Measurements from ENCODE around the gene LRMDA. TPM values are rescaled to one million over a fixed set of nuclear protein-coding genes. Genes with fewer than 3 reads are reported as not detected.
A peak's percentile ranks its signal among the peaks of the same experiment; 100 is the strongest.

Gene LRMDA
- total RNA-seq, 1 experiment from 2014 or later = not detected

GRCh38 chr10:76192694-76193320 lies 761.4 kb downstream of the LRMDA start:
- no peak for DNase-seq (ENCODE audit: low spot score)

- DNase-seq (ENCODE audit: low spot score) = no peak
Measured at GRCh38 chr10:76195654-76196390, 764.4 kb downstream of the LRMDA start.

DNA sequence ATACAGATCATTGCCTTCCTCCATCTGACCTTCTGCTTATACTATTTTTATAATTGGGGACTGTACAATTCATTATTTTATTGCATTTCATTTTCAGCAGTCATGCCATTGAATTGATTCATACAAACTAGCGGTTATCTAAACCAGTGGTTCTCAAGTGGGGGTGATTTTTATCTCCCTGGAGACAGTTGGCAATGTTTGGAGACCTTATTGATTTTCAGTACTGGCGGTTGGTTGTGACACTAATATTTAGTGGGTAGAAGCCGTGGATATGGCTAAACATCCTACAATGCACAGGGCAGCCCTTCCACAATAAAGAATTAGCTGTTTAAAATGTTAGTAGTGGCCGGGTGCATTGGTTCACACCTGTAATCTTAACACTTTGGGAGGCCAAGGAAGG lies 765.9 kb downstream of the LRMDA start:
- DNase-seq (ENCODE audit: low spot score) = no peak

- no peak for DNase-seq (ENCODE audit: low spot score)
Measured at GRCh38 chr10:76198287-76199035, 767.0 kb downstream of the LRMDA start.

GRCh38 chr10:76201962-76202361 lies 770.5 kb downstream of the LRMDA start:
- DNase-seq (ENCODE audit: low spot score) = no peak

DNA sequence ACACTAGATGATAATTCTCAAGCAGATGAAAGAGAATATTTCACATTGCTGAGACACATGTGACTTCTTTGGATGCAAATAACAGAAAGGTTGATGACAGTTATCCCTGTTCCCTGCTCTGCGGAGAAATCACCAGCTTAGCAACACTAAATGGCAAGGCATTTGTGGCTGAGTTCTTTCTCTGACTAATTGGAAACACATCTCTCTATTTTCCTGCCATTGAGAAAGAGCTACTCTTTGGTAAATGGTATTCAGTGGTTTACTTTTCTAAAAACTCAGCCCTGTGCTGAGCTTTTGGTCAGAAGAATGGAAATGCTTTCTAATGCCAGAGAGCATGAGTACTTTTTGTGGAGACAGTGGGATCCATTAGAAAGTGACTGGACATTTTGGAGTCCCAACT lies 771.4 kb downstream of the LRMDA start:
- DNase-seq (ENCODE audit: low spot score) = no peak

DNA sequence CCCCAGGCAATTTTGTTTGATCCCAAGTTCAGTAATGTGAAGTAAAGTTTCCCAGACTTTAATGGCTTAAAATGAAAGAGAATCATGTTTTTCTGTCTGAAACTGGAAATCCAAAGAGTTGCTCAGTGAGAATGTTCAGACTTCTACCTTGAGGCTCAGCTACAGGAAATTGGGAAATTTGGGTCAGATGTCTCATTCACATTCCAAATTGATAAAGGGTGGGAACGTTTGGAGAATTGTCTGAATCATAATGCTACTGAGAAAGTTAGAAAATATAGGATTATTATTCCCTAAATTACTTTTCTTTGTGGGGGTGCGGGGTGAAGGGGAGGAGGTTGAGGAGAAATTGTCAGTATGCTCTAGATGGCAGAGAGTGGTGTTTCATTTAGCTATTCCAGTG lies 773.9 kb downstream of the LRMDA start:
- DNase-seq (ENCODE audit: low spot score) = no peak

DNA sequence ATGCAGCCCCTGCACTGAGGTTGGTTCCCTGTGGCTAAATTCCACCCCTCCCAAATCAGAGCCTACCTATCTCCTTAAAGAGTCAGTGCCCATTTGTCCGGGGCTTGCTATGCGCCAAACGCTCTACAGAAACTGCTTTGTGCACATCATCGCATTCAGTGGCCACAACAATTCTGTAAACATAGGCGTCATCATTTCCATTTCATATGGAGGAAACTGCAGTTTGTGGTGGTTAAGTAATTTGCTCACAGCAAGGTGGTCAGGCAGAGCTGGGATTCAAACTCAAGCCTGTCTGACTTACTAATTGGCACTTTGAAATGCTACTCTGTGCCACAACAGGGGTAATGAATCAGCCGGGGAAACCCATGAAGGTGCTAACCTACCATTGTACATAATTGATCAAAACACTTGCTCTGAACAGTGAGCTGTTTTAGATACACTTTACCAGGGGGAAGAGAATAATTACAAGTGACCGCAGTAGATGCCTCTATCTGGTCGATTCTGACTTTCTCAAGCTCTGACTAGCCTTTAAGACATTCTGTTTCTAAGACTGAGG lies 775.5 kb downstream of the LRMDA start:
- DNase-seq (ENCODE audit: low spot score) = no peak

- no peak for DNase-seq (ENCODE audit: low spot score)
Measured at GRCh38 chr10:76209135-76209534, 777.7 kb downstream of the LRMDA start.

DNA sequence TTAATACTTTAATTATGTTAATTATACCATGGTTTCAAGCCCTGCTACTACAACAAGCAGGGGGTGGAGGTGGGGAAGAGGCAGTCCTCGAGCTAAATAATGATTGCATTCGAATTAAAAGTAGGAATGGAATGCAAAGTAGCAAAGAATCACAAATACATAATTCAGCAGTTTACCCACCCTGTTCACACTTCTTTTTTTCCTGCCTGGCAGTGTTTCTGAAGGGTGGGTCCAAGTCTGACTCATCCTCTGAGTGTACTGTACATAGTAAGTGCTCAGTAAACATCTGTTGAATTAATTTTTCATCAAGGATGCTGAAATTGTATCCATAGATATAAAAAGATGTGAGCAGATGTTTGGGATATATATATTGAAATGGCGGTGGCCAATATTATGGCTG lies 778.8 kb downstream of the LRMDA start:
- no peak for DNase-seq (ENCODE audit: low spot score)

DNA sequence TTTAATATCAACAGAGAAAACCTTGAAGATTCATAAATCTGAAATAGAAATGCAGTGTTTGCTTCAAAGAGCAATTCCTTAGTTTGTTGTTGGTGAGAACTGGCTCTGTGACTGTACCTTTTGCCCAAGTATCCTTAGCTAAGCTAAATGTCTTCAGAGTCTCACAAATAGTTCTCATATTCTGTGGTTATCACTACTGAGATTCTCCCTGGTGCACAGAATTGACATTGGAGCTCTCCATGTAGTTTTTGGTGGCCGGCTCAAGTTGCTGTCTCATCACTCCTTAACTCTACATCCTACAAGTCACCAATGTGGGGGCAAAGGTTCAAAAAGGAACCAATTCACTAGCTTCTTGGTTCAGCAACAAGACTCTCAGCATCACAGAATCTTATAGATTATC lies 780.3 kb downstream of the LRMDA start:
- DNase-seq (ENCODE audit: low spot score) = no peak

DNA sequence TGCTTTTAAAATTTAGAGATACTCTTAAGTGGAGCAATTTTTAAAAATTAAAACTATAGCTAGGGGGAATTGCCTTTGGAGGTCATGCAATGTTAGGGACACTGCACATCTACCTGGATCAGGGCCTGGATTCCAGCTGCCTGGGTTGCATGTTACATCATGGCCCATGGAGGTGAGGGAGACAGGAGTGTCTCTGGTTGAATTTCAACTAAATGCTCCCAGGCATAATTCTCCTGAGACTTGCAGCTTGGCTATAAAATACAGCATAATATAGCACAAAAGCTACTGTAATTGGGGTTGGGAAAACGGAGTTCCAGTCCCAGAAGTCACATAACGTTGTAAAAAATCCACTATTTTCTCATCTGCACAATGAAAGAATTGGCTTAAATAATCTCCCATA lies 782.5 kb downstream of the LRMDA start:
- no peak for DNase-seq (ENCODE audit: low spot score)

DNA sequence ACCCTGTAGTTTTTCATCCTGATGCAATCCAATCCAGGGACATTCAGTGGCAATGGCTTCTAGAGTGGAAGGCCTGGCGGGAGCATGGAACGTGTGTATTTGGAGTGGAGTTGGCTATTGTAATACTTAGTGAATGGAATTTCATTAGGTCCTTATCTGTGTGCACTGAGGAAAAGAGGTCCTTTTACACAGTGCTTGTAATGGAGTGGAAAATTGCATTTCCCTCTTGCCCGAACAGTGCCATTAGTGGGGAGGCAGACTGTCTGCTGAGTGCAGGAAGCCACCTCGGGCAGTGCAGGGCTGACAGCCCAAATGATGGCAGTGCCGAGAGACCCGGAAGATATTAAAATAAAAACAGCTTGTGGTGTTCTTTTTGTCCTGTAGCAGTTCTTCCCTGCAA lies 786.6 kb downstream of the LRMDA start:
- no peak for DNase-seq (ENCODE audit: low spot score)

- DNase-seq (ENCODE audit: low spot score) = no peak
Measured at GRCh38 chr10:76229341-76229740, 797.9 kb downstream of the LRMDA start.

DNA sequence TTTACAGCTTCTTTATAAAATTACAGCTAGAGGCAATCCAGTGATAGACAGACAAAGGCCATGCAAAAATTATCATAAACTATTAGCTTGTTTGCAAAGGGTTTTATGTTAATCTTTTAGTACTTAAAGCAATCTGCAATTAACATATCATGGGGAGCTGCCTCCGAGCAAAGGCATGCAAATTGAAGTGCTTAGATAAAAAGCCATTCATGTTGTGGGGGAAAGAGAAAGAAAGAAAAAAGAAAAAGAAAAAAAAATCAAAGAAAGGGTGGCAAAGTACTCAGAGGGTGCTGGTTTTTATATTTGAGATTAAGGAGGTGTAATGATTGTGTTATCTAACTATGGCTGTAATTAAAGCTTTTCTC lies 799.5 kb downstream of the LRMDA start:
- no peak for DNase-seq (ENCODE audit: low spot score)

- no peak for DNase-seq (ENCODE audit: low spot score)
Measured at GRCh38 chr10:76231286-76231934, 800.0 kb downstream of the LRMDA start.

- no peak for DNase-seq (ENCODE audit: low spot score)
Measured at GRCh38 chr10:76234499-76235226, 803.2 kb downstream of the LRMDA start.

DNA sequence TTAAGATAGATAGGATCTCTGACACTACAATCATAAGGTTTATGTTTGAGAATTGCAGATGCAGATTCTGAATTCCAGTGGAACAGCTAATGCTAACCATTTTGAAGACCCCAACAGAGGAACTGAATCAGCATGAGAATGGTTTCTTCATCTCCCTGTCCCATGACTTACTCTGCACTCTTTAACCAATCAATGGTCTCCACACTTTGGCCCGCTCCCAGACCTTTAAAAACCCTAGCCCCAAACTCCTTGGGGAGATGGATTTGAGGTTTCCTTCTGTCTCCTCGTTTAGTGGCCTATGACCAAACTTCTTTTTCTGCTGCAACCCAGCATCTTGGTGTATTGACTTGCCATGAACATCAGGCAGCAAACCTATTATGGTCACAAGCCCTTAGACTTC lies 804.9 kb downstream of the LRMDA start:
- DNase-seq (ENCODE audit: low spot score) = no peak

GRCh38 chr10:76242956-76243355 lies 811.5 kb downstream of the LRMDA start:
- no peak for DNase-seq (ENCODE audit: low spot score)

DNA sequence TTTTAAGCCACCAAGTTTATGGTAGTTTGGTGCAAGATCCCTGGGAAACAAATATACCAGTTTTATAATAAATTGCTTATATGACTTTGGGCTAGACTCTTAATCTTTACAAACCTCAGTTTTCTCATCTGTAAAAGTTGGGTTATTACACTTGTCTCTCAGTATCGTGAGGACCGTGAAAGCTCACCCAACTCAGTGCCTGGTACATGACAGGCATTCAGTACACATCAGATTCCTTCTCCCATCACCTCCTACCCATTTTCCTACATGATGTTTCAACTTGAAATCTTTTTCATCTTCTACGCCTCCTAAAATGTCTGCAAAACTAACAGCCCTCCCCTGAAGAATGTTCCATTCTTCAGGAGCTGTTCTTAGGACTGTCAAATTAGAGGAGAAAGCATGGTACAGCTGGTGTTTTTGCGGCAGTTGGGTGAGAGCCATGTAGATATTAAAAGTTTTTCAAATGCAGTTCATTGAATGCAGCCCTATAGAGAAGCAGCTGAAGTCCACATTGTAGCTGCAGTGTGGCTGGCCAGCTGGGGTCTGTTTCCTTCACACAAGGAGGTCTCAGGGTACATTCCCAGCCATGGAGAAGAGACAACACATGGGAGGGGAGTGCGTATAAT lies 812.8 kb downstream of the LRMDA start:
- DNase-seq (ENCODE audit: low spot score) = no peak

DNA sequence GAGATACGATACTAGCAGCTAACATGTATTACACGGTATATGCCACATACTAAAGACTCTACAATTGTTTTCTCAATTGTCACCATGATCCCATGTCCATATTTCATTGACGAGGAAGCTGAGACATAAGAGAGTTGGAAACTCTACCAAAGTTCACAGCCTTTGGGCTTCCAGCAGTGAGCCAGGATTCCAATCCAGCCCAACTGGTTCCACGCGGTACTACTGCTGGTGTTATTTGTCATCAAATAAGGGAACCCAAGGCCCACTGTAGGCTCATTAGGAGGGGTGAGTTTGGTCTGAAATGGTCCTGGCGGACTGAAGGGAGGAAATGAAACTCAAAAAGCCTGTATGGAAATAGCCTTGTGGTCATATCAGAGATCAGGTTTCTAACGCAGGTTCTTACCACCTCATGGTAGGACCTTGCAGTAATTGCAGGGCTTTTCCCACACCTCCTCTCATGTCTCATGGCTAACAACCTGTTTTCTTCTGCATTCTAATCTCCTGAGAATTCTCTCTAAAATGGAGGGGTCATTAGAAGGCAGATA lies 814.6 kb downstream of the LRMDA start:
- peak; percentile 4 for DNase-seq (ENCODE audit: low spot score)

Data from HT-29 (cell line).